HepG2 (cell line): ENCODE data around the gene TK1. TPM values are rescaled to one million over a fixed set of nuclear protein-coding genes. Genes with fewer than 3 reads are reported as not detected.

ENCODE experiments used
- EED ChIP-seq: sonication (generic); formaldehyde crosslinking; IDR thresholded peaks from 2 replicates; pipeline ENCODE4 v1.5.0; 2020; ENCODE audit warnings: mild to moderate bottlenecking, missing genetic modification reagents
- FOXA3 ChIP-seq: IDR thresholded peaks from 2 replicates; pipeline ENCODE4 v1.6.1; 2016; ENCODE audit warnings: missing genetic modification reagents, missing compliant biosample characterization
- GABPA ChIP-seq, 2 experiments: IDR thresholded peaks; 2 replicates each; pipeline ENCODE4 v1.6.1; 2011 to 2016; ENCODE audit warnings: low read depth in 2 of 2, low read length in 1 of 2, missing biosample characterization in 1 of 2, missing genetic modification characterization in 1 of 2
- HMGXB4 ChIP-seq, 2 experiments: sonication (generic) in 1 of 2; formaldehyde crosslinking in 1 of 2; IDR thresholded peaks; 2 replicates each; pipeline versions ENCODE4 v1.4.0 to v1.6.1; 2018 to 2020; ENCODE audit warnings: missing genetic modification reagents in 2 of 2, borderline replicate concordance in 1 of 2, low read depth in 1 of 2, mild to moderate bottlenecking in 1 of 2, missing biosample characterization in 1 of 2
- HNRNPL ChIP-seq: fragments of 200-400 bp; formaldehyde crosslinking; IDR thresholded peaks from 2 replicates; pipeline ENCODE4 v1.6.1; 2017; ENCODE audit warnings: mild to moderate bottlenecking, low read depth, low read length
- JUNB ChIP-seq: sonication (generic); formaldehyde crosslinking; IDR thresholded peaks from 2 replicates; pipeline ENCODE4 v1.8.0; 2022; ENCODE audit warnings: missing genetic modification reagents, mild to moderate bottlenecking, borderline replicate concordance
- MYPOP ChIP-seq: sonication (generic); formaldehyde crosslinking; IDR thresholded peaks from 2 replicates; pipeline ENCODE4 v1.8.1; 2023; ENCODE audit warnings: mild to moderate bottlenecking, moderate library complexity, missing genetic modification reagents
- ONECUT2 ChIP-seq: sonication (generic); formaldehyde crosslinking; IDR thresholded peaks from 2 replicates; pipeline ENCODE4 v1.4.0; 2020; ENCODE audit warnings: missing genetic modification reagents
- RFX1 ChIP-seq: fragments of 450-650 bp; IDR thresholded peaks from 2 replicates; pipeline ENCODE4 v1.6.1; 2017
- SALL1 ChIP-seq: sonication (generic); formaldehyde crosslinking; IDR thresholded peaks from 2 replicates; pipeline ENCODE4 v1.8.0; 2022; ENCODE audit warnings: mild to moderate bottlenecking, missing genetic modification reagents
- SCMH1 ChIP-seq: sonication (generic); formaldehyde crosslinking; IDR thresholded peaks from 2 replicates; pipeline ENCODE4 v1.9.0; 2021; ENCODE audit warnings: missing genetic modification reagents, mild to moderate bottlenecking, borderline replicate concordance
- SIN3A ChIP-seq: IDR thresholded peaks from 2 replicates; pipeline ENCODE4 v1.6.1; 2011; ENCODE audit warnings: low read depth, mild to moderate bottlenecking, control low read depth, low read length, borderline replicate concordance
- SOX5 ChIP-seq: IDR thresholded peaks from 2 replicates; pipeline ENCODE4 v1.6.1; 2016; ENCODE audit warnings: borderline replicate concordance
- TAF1 ChIP-seq: sonication (generic); formaldehyde crosslinking; IDR thresholded peaks from 2 replicates; pipeline ENCODE4 v1.4.0; 2020; ENCODE audit warnings: missing genetic modification reagents
- TIGD3 ChIP-seq: sonication (generic); formaldehyde crosslinking; IDR thresholded peaks from 2 replicates; pipeline ENCODE4 v1.5.1; 2020; ENCODE audit warnings: mild to moderate bottlenecking, missing genetic modification reagents, borderline replicate concordance
- ZFP36L1 ChIP-seq: sonication (generic); formaldehyde crosslinking; IDR thresholded peaks from 2 replicates; pipeline ENCODE4 v1.8.0; 2022; ENCODE audit warnings: mild to moderate bottlenecking, missing genetic modification reagents, moderate library complexity
- ZFP36L2 ChIP-seq: sonication (generic); formaldehyde crosslinking; IDR thresholded peaks from 2 replicates; pipeline ENCODE4 v1.4.0; 2020; ENCODE audit warnings: missing genetic modification reagents
- ZNF296 ChIP-seq: sonication (generic); formaldehyde crosslinking; conservative IDR thresholded peaks from 2 replicates; pipeline ENCODE4 v1.5.0; 2020; ENCODE audit warnings: mild to moderate bottlenecking, missing genetic modification reagents
- ZNF30 ChIP-seq: sonication (generic); formaldehyde crosslinking; IDR thresholded peaks from 2 replicates; pipeline ENCODE4 v1.5.0; 2020; ENCODE audit warnings: mild to moderate bottlenecking, missing genetic modification reagents
- ZNF44 ChIP-seq: sonication (generic); formaldehyde crosslinking; IDR thresholded peaks from 2 replicates; pipeline ENCODE4 v1.5.1; 2020; ENCODE audit warnings: mild to moderate bottlenecking, missing genetic modification reagents
- ZNF530 ChIP-seq: sonication (generic); formaldehyde crosslinking; IDR thresholded peaks from 2 replicates; pipeline ENCODE4 v1.5.0; 2020; ENCODE audit warnings: low read depth, mild to moderate bottlenecking, missing genetic modification reagents
- ZNF674 ChIP-seq: sonication (generic); formaldehyde crosslinking; IDR thresholded peaks from 2 replicates; pipeline ENCODE4 v1.5.0; 2020; ENCODE audit warnings: low read depth, mild to moderate bottlenecking, missing genetic modification reagents
- ZUFSP ChIP-seq: sonication (generic); formaldehyde crosslinking; IDR thresholded peaks from 2 replicates; pipeline ENCODE4 v1.9.0; 2021; ENCODE audit warnings: missing genetic modification reagents, mild to moderate bottlenecking, borderline replicate concordance
- polyA plus RNA-seq, 8 experiments: library from polyadenylated mRNA; depleted of rRNA in 3 of 8; stranded (reverse) in 7 of 8; unstranded in 1 of 8; fragments of >200 nt; fragmentation: Illumina TruSeq in 4 of 8; extraction: Trizol in 4 of 8; gene quantifications; 2 replicates each; pipeline versions ENCODE4 v1.2.1 to v1.2.3, GENCODE V29; 2011 to 2016; ENCODE audit warnings: low read depth in 4 of 8, missing spikeins in 1 of 8, mixed read lengths in 1 of 8; ENCODE audit not compliant: insufficient read depth in 1 of 8
- total RNA-seq, 5 experiments: library from RNA; depleted of rRNA; stranded (reverse); fragments of >200 nt; fragmentation: Illumina TruSeq; extraction: Trizol; gene quantifications; 2 replicates each; pipeline ENCODE4 v1.2.3, GENCODE V29; 2016; ENCODE audit warnings: low read depth in 1 of 5

The TK1 gene
- total and polyA plus RNA-seq, 2 of the 13 experiments (the other 11 are each of a cell fraction or from before 2014, with no cell fraction given), result 45.0 to 96.0 TPM

GRCh38 chr17:78128551-78129350, 58.1 kb downstream of the TK1 start, which contains the start of gene TMC6 (continued):
- peak in 1 of 2 experiments; percentile 19; a peak in 1 of 4 replicates for TF ChIP-seq HMGXB4 (CRISPR knock-in tag; IDR thresholded peaks at IDR 0.05; ENCODE audit: borderline replicate concordance in 1 of 2, low read depth in 1 of 2)
- no peak for TF ChIP-seq SCMH1 (CRISPR knock-in tag)
- peak; percentile 69 for TF ChIP-seq FOXA3 (CRISPR knock-in tag)
- TF ChIP-seq SALL1 (CRISPR knock-in tag), result peak; percentile 73
- TF ChIP-seq ZNF530 (CRISPR knock-in tag), result no peak
- no peak; the same call in 1 of the 2 replicates for TF ChIP-seq TIGD3 (CRISPR knock-in tag)
- TF ChIP-seq ZNF674, result 0 out of 2 replicates have a peak, but pooled peaks have one; percentile 58
- no peak for TF ChIP-seq ONECUT2
- TF ChIP-seq ZUFSP (CRISPR knock-in tag), result no peak
- 0 out of 2 replicates have a peak, but pooled peaks have one; percentile 53 for TF ChIP-seq SIN3A
- 0 out of 2 replicates have a peak, but pooled peaks have one; percentile 58 for TF ChIP-seq ZFP36L2 (CRISPR knock-in tag)
- TF ChIP-seq TAF1, result peak; percentile 76
- no peak for TF ChIP-seq JUNB (CRISPR knock-in tag)
- TF ChIP-seq ZFP36L1 (CRISPR knock-in tag), result no peak
- no peak for TF ChIP-seq ZNF44
- TF ChIP-seq SOX5 (CRISPR knock-in tag), result peak; percentile 54; the same call in 1 of the 2 replicates
- TF ChIP-seq ZNF296 (CRISPR knock-in tag), result no peak
- TF ChIP-seq HNRNPL, result no peak; the same call in 1 of the 2 replicates
- no peak for TF ChIP-seq RFX1
- TF ChIP-seq MYPOP (CRISPR knock-in tag), result peak; percentile 31; the same call in 1 of the 2 replicates
- TF ChIP-seq GABPA (IDR thresholded peaks at IDR 0.05; ENCODE audit: low read depth, low read length), result no peak
- peak; percentile 80 for TF ChIP-seq GABPA (CRISPR knock-in tag; IDR thresholded peaks at IDR 0.05; ENCODE audit: low read depth)
- 0 out of 2 replicates have a peak, but pooled peaks have one; percentile 73 for TF ChIP-seq EED
- peak; percentile 55; the same call in 1 of the 2 replicates for TF ChIP-seq ZNF30 (CRISPR knock-in tag)
